ENCODE results near the gene PFDN4. TPM values are rescaled to one million over a fixed set of nuclear protein-coding genes. Genes with fewer than 3 reads are reported as not detected.

PFDN4 gene
- total RNA-seq, 4 donors from 2014 or later = 36.8 to 90.2 (median 64.8) TPM

- H3K27ac ChIP-seq = no peak overlapping the region
- intact Hi-C loops (cut with DNase I; ENCODE audit: low total_unique reads) (no loop called here), in situ Hi-C loops (cut with MboI; ENCODE audit: low sequenced_read_pairs in 4 of 4) (no loop called here)
- no peak for ATAC-seq
- TF ChIP-seq CTCF (IDR thresholded peaks at IDR 0.05 in 4 of 5, conservative IDR thresholded peaks at IDR 0.05 in 1 of 5) (no peak), POLR2A (IDR thresholded peaks at IDR 0.05) (no peak)
- H3K4me3 ChIP-seq = no peak overlapping the region
- peaks cover 0 to 10% of the 10 kb centered on the region in 2 donors for H3K4me1 ChIP-seq
- DNase-seq = no peak
- peaks cover 30 to 43% (median 40%) of the 10 kb centered on the region in 3 donors for H3K27me3 ChIP-seq
- H3K9me3 ChIP-seq = no peaks in the 10 kb centered on the region
- H3K36me3 ChIP-seq = no peaks in the 10 kb centered on the region
These were observed 30.5 kb upstream of the PFDN4 start for GRCh38 chr20:54177378-54177777.

- DNase-seq = no peak
- peaks cover 0 to 2% of the 10 kb centered on the region in 2 donors for H3K4me1 ChIP-seq
- H3K27me3 ChIP-seq = peaks cover 21 to 34% (median 32%) of the 10 kb centered on the region in 3 donors
- H3K9me3 ChIP-seq = no peaks in the 10 kb centered on the region
- no peak for ATAC-seq
- TF ChIP-seq POLR2A (IDR thresholded peaks at IDR 0.05) (no peak), CTCF (IDR thresholded peaks at IDR 0.05 in 4 of 5, conservative IDR thresholded peaks at IDR 0.05 in 1 of 5) (no peak)
- intact Hi-C loops (cut with DNase I; ENCODE audit: low total_unique reads) (no loop called here), in situ Hi-C loops (cut with MboI; ENCODE audit: low sequenced_read_pairs in 4 of 4) (no loop called here)
- no peak overlapping the region for H3K27ac ChIP-seq
- no peaks in the 10 kb centered on the region for H3K36me3 ChIP-seq
- H3K4me3 ChIP-seq = no peak overlapping the region
These were observed 29.6 kb upstream of the PFDN4 start for GRCh38 chr20:54178256-54178655.

- Histone ChIP-seq H3K27ac (no peak overlapping the region), H3K27me3 (peaks cover 7 to 17% (median 15%) of the 10 kb centered on the region in 3 donors), H3K4me1 (no peaks in the 10 kb centered on the region), H3K9me3 (no peaks in the 10 kb centered on the region), H3K36me3 (no peaks in the 10 kb centered on the region), H3K4me3 (no peak overlapping the region)
- no peak for TF ChIP-seq CTCF (IDR thresholded peaks at IDR 0.05 in 4 of 5, conservative IDR thresholded peaks at IDR 0.05 in 1 of 5)
- TF ChIP-seq POLR2A (IDR thresholded peaks at IDR 0.05) = no peak
- DNase-seq (no peak), ATAC-seq (no peak)
- intact Hi-C loops (cut with DNase I; ENCODE audit: low total_unique reads) = no loop called here
- in situ Hi-C loops (cut with MboI; ENCODE audit: low sequenced_read_pairs in 4 of 4) = no loop called here
These were observed 27.9 kb upstream of the PFDN4 start for GRCh38 chr20:54179946-54180345.

- TF ChIP-seq CTCF (IDR thresholded peaks at IDR 0.05 in 4 of 5, conservative IDR thresholded peaks at IDR 0.05 in 1 of 5) (no peak), POLR2A (IDR thresholded peaks at IDR 0.05) (no peak)
- H3K4me3 ChIP-seq = no peak overlapping the region
- peaks cover 0 to 12% (median 9%) of the 10 kb centered on the region in 3 donors for H3K27me3 ChIP-seq
- no peak overlapping the region for H3K27ac ChIP-seq
- no peaks in the 10 kb centered on the region for H3K36me3 ChIP-seq
- no peak for DNase-seq
- in situ Hi-C loops (cut with MboI; ENCODE audit: low sequenced_read_pairs in 4 of 4) (no loop called here), intact Hi-C loops (cut with DNase I; ENCODE audit: low total_unique reads) (no loop called here)
- H3K9me3 ChIP-seq = no peaks in the 10 kb centered on the region
- H3K4me1 ChIP-seq = no peaks in the 10 kb centered on the region
- ATAC-seq = no peak
These were observed 27.0 kb upstream of the PFDN4 start for GRCh38 chr20:54180931-54181330.

GRCh38 chr20:54184071-54184470 lies 23.8 kb upstream of the PFDN4 start:
- Histone ChIP-seq H3K9me3 (no peaks in the 10 kb centered on the region), H3K27me3 (peaks cover 0 to 2% (median 0%) of the 10 kb centered on the region in 3 donors), H3K4me1 (no peaks in the 10 kb centered on the region), H3K4me3 (no peak overlapping the region), H3K36me3 (no peaks in the 10 kb centered on the region), H3K27ac (no peak overlapping the region)
- ATAC-seq (no peak), DNase-seq (no peak)
- intact Hi-C loops (cut with DNase I; ENCODE audit: low total_unique reads) (no loop called here), in situ Hi-C loops (cut with MboI; ENCODE audit: low sequenced_read_pairs in 4 of 4) (no loop called here)
- no peak for TF ChIP-seq POLR2A (IDR thresholded peaks at IDR 0.05)
- no peak for TF ChIP-seq CTCF (IDR thresholded peaks at IDR 0.05 in 4 of 5, conservative IDR thresholded peaks at IDR 0.05 in 1 of 5)
